Endothelial cell of umbilical vein (primary cell): ENCODE results near the gene DGKI.

Experiments used
- CTCF ChIP-seq, 2 donors: IDR thresholded peaks; 1 replicate in 1 of 2; 2 replicates in 1 of 2; pipeline ENCODE4 v1.5.1; 2011; ENCODE audit warnings: low read length in 2 of 2, mild to moderate bottlenecking in 2 of 2, moderate library complexity in 2 of 2, control low read depth in 1 of 2, inconsistent platforms in 1 of 2, low read depth in 1 of 2; ENCODE audit not compliant: insufficient read depth in 1 of 2; ENCODE audit errors: extremely low read depth in 1 of 2
- EZH2 ChIP-seq: IDR thresholded peaks from 2 replicates; pipeline ENCODE4 v1.6.1; 2012; ENCODE audit warnings: borderline replicate concordance, low read depth, mild to moderate bottlenecking, moderate library complexity, low read length, inconsistent platforms; ENCODE audit not compliant: severe bottlenecking
- JUN ChIP-seq: IDR thresholded peaks from 2 replicates; pipeline ENCODE4 v1.6.1; 2011; ENCODE audit warnings: borderline replicate concordance, low read depth; ENCODE audit not compliant: insufficient read length, insufficient read depth
- MAX ChIP-seq: IDR thresholded peaks from 2 replicates; pipeline ENCODE4 v1.6.1; 2011; ENCODE audit not compliant: insufficient read depth, insufficient read length
- POLR2A ChIP-seq: IDR thresholded peaks from 2 replicates; pipeline ENCODE4 v1.6.1; 2012; ENCODE audit warnings: low read depth, mild to moderate bottlenecking, control low read depth, low read length
- POLR2AphosphoS5 ChIP-seq: IDR thresholded peaks from 2 replicates; pipeline ENCODE4 v1.6.1; 2012; ENCODE audit warnings: low read depth, mild to moderate bottlenecking, control low read depth, low read length, moderate library complexity; ENCODE audit not compliant: insufficient read depth

GRCh38 chr7:137590756-137591305 lies 255.9 kb downstream of the DGKI start:
- TF ChIP-seq CTCF (IDR thresholded peaks at IDR 0.05; ENCODE audit: extremely low read depth in 1 of 2, insufficient read depth in 1 of 2, low read depth in 1 of 2, low read length in 2 of 2) (no peak), POLR2A (no peak), JUN (no peak), MAX (no peak), POLR2AphosphoS5 (no peak), EZH2 (no peak)
